ENCODE results near the gene MACC1.
"Not testable (repeated sequence)": the region's sequence is repeated elsewhere in the genome, so short reads cannot be mapped to it uniquely, and the experiment has no call there.

The MACC1 gene

GRCh38 chr7:20206104-20206896, 10.9 kb downstream of the MACC1 start:
- DNase-seq (ENCODE audit: low read depth), result no peak

GRCh38 chr7:20203316-20203715, 13.9 kb downstream of the MACC1 start:
- DNase-seq (ENCODE audit: low read depth), result no peak

GRCh38 chr7:20201380-20201779, 15.8 kb downstream of the MACC1 start:
- DNase-seq (ENCODE audit: low read depth), result no peak

- no peak for DNase-seq (ENCODE audit: low read depth)
Observed at GRCh38 chr7:20200971-20201370, 16.2 kb downstream of the MACC1 start.

DNA sequence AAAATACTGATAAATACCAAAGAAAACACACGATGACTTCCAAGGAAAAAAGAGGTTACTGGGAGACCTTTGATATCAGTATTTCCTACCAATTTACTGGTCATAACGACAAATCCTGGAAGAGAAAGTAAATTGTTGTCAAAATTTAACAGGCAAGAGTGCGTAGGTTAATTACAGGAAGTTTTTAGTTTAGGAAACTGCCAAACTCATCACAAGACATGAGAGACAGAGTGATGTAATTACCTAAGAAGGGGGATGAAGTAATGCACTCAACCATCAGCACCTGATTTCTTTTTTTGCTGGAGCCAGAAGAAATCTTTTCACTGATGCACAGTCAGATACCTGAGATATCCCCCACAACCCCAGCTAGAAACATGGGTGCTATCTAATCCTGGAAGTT, 16.8 kb downstream of the MACC1 start:
- DNase-seq (ENCODE audit: low read depth), result no peak

DNA sequence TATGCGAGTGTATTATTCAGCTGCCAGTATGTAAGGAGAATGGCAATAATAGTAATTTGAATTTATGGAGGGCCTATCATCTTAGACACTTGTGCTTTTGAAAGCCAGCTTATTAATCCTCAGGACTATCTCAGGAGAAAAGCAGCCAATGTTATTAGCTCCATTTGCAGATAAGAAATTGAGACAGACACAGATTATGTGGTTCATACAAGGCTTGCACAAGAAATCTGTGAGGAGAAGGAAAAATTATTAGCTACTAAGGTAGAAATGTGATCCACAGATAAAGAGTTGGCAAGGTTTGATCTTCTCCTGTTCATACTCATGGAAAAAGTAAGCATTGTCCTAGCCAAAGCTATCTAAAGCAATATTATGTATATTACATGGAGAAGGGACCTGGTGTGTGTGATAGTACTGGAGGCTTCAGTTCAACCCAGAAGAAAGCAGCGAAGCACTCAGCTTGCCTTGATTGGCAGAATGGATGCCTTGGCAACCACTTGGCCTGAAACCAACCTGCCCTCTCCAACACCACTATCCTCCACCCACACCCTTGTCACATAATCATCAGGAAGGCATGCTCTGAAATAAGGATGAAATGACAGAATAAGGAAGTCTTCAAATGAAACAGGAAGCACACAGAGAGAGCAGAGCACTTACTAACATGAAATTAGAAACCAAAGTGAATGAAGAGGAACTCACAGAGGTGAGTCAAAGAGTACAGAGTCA, 18.0 kb downstream of the MACC1 start:
- no peak for DNase-seq (ENCODE audit: low read depth)

DNA sequence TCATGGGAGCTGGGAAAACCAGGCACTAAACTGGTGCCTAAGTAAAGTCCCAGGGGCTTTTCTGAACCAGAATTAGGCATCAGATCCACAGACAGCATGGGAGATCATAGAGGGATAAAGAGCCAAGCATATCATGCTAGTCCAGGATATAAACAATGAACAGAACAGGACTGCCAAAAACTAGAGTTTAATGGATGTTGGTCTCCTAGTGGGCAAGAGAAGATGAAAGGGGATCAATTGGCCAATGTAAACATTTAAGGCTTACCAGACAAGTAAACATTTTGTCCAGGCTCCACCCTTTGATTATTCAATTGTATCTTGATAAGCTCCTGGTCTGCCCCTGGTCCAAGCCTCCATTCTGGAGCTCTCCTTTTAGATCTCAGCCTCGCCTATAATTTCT, 18.9 kb downstream of the MACC1 start:
- DNase-seq (ENCODE audit: low read depth), result no peak

GRCh38 chr7:20197837-20198236, 19.3 kb downstream of the MACC1 start:
- DNase-seq (ENCODE audit: low read depth), result no peak

- no peak for DNase-seq (ENCODE audit: low read depth)
Observed at GRCh38 chr7:20197125-20197748, 19.9 kb downstream of the MACC1 start.

DNA sequence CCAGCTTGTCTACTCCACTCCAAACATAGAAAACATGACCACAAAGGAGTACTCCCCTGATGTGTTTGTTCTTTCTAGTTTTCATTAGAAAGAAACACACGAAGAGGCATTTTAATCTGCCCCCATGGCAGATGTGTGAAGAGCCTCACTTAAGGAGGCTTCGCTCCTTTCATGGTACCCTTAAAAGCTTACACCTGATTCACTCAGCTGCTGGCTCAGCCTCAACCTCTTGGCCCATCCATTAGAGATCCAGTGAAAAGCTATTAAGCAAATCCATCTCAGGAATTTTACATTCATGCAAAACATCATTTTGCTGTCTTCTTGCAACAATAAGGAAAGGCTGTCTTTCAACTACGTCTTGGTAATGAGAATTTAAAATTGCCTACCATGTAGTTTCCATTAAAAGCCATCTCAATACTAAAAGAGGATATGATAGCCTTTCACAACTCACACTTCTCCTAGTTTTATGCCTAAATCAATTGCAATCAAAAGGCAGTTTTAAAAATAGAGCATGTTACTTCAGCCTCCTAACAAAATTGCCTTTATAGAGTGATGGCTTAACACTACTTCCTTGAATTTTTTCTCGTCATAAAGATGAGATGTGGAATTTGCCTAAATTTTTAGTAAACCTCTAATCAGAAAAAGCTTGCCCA, 22.7 kb downstream of the MACC1 start:
- no peak for DNase-seq (ENCODE audit: low read depth)

GRCh38 chr7:20193873-20194272, 23.3 kb downstream of the MACC1 start:
- DNase-seq (ENCODE audit: low read depth), result no peak

GRCh38 chr7:20193242-20193777, 23.9 kb downstream of the MACC1 start:
- no peak for DNase-seq (ENCODE audit: low read depth)

- no peak for DNase-seq (ENCODE audit: low read depth)
Observed at GRCh38 chr7:20191391-20191869, 25.8 kb downstream of the MACC1 start.

- no peak for DNase-seq (ENCODE audit: low read depth)
Observed at GRCh38 chr7:20190560-20191390, 26.4 kb downstream of the MACC1 start.

DNA sequence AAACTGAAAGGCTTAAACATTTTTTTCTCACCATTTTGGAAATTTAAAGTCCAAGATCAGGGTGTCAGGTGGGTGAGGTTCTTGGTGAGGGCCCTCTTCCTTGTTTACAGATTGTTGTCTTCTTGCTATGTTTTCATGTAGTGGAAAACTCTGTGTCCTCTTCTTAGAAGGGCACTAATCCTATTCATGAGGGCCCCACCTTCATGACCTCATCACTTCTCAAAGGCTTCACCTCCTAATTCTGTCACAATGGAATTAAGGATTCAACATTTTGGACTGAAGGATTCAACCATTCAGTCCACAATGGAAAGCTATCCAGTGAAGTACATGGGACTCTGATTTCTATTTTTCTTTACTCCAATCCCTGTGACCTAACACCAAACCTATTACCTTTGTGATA, 27.3 kb downstream of the MACC1 start:
- DNase-seq (ENCODE audit: low read depth), result no peak

- no peak for DNase-seq (ENCODE audit: low read depth)
Observed at GRCh38 chr7:20188567-20188966, 28.6 kb downstream of the MACC1 start.

GRCh38 chr7:20187850-20188249, 29.3 kb downstream of the MACC1 start:
- not testable (repeated sequence) for DNase-seq (ENCODE audit: low read depth)

DNA sequence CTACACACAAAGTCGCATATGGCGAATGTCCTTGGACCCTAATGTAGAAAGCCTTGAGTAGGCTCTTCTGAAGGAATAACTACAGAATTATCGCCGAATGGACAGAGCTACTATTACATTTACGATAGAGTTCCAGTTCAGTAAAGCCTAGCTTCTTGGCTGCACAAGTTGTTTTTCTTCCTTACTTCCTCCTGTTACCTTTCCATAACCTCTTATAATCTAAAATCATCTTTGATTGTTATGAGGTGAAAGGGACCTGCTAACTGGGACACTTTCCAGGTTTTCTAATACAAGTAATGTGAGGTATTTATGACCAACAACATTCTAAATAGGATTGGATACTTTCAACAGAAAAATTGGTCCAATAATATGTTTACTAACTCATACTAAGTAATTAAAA, 31.2 kb downstream of the MACC1 start:
- DNase-seq (ENCODE audit: low read depth), result no peak

DNA sequence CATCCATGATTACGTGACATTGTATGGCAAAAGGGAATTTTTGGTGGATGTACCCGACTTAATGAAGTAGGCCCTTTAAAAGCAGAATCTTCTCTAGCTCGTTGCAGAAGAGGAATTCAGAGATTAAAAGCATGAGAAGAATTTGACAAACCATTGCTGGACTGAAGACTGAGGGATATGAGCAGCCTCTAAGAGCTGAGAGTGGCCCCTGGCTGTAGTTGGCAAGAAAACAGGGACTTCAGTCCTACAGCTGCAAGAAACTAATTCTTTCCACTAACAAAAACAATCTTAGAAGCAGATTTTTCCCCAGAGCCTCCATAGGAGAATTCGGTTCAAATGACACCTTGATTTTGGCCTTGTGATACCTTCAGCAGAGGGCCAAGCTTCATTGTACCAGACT, 34.1 kb downstream of the MACC1 start:
- DNase-seq (ENCODE audit: low read depth), result no peak

DNA sequence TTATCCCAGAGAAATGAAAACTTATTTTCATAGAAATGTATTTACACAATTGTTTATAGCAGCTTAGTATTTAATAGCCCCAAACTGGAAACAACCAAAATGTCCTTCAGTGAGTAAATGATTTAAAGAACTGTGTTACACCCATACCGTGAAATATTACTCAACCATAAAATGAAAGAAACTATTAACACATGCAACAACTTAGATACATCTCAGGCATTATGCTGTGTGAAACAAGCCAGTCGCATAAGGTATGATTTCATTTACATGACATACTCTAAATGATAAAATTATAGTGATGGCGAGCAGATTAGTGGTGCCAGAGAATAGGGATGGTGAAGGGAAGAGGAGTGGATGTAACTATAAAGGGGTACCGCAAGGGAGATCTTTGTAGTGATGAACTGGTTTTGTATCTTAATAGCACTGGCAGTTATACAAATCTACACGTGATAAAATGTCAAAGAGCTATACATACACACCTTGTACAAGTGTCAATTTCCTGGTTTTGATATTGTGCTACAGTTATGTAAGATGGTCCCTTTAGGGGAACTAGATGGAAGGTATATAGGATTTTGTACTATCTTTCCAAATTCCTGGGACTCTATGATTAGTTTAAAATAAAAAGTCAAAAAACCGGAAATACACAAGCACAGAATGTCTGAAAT, 40.5 kb downstream of the MACC1 start:
- DNase-seq (ENCODE audit: low read depth), result no peak

- DNase-seq (ENCODE audit: low read depth), result no peak
Observed at GRCh38 chr7:20173828-20174227, 43.4 kb downstream of the MACC1 start.
